Measurements from ENCODE around the gene RALBP1.

Gene RALBP1

DNA sequence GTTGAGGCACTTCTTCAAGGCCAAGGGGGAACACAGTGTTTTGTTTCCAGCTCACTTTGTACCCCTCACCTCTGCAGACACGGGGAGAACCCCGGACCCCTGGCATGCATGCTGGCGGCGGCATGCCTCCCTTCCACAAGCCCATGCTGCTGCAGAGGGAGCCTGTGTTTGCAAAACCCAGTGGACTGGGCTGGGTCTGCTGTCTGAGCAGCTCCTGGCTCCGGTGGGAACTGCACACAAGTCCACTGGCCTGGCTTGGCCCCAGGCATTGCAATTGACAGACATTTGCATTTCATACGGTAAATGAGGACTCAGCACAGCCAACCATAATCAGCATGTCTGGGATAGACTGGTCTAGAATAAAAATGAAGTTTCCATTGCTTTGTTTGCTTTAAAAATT, 62.4 kb downstream of the RALBP1 start:
- no peak for DNase-seq (ENCODE audit: insufficient read length, low spot score)
- no peak for FAIRE-seq
- TF ChIP-seq POLR2A (IDR thresholded peaks at IDR 0.05; ENCODE audit: low read depth, low read length) (no peak), POU2F2 (IDR thresholded peaks at IDR 0.05; ENCODE audit: low read depth, low read length) (no peak), TAF1 (IDR thresholded peaks at IDR 0.05; ENCODE audit: low read depth, low read length) (no peak)

DNA sequence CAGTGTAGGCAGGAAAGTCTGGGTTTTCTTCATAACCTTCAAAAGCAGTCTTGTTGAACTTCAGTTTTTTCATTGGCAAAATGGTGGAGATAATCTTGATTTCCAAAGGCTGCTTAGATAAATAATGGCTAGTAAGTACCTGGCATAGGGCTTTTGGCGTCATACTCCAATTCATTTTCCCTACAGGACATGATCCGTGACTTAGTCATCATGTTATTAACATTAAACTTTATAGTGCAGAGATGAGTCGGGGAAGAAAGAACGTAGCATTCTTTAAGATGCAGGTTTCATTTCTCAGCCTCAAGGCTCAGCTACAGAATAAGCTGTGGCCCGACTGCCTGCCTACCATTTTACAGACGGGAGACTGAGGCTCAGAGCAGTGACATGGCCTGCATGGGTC, 64.0 kb downstream of the RALBP1 start:
- no peak for DNase-seq (ENCODE audit: insufficient read length, low spot score)
- TF ChIP-seq TAF1 (IDR thresholded peaks at IDR 0.05; ENCODE audit: low read depth, low read length) (no peak), POU2F2 (IDR thresholded peaks at IDR 0.05; ENCODE audit: low read depth, low read length) (no peak), PAX5 (IDR thresholded peaks at IDR 0.05; ENCODE audit: insufficient read depth, low read length, severe bottlenecking) (no peak), POLR2AphosphoS5 (IDR thresholded peaks at IDR 0.05; ENCODE audit: low read depth, low read length) (no peak), POLR2A (IDR thresholded peaks at IDR 0.05; ENCODE audit: low read depth, low read length) (no peak), SPI1 (IDR thresholded peaks at IDR 0.05; ENCODE audit: low read depth, low read length) (no peak)
- FAIRE-seq, result no peak

DNA sequence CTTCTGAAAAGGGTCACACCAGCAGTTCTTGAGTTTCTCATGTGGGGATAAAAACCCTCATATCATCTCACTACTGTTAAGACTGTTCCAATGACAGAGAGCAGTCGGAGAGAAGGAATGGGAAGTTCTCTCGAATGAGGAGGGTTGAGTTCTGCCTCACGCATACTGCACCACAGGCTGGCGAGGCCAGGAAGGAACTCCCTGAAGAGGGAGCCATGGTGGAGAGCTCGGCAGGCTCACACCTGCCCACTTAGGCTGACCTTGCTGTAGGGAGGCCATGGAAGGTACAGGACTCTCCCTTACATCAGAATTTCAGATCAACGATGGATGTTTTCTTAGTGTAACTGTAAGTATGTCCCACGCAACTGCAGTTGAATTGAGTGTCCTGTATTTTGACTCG, 64.6 kb downstream of the RALBP1 start:
- no peak for TF ChIP-seq POU2F2 (IDR thresholded peaks at IDR 0.05; ENCODE audit: low read depth, low read length)
- no peak for TF ChIP-seq POLR2AphosphoS5 (IDR thresholded peaks at IDR 0.05; ENCODE audit: low read depth, low read length)
- TF ChIP-seq TAF1 (IDR thresholded peaks at IDR 0.05; ENCODE audit: low read depth, low read length), result no peak
- no peak for TF ChIP-seq POLR2A (IDR thresholded peaks at IDR 0.05; ENCODE audit: low read depth, low read length)
- TF ChIP-seq PAX5 (IDR thresholded peaks at IDR 0.05; ENCODE audit: insufficient read depth, low read length, severe bottlenecking), result no peak
- TF ChIP-seq SPI1 (IDR thresholded peaks at IDR 0.05; ENCODE audit: low read depth, low read length), result no peak
- DNase-seq (ENCODE audit: insufficient read length, low spot score), result no peak
- FAIRE-seq, result no peak

DNA sequence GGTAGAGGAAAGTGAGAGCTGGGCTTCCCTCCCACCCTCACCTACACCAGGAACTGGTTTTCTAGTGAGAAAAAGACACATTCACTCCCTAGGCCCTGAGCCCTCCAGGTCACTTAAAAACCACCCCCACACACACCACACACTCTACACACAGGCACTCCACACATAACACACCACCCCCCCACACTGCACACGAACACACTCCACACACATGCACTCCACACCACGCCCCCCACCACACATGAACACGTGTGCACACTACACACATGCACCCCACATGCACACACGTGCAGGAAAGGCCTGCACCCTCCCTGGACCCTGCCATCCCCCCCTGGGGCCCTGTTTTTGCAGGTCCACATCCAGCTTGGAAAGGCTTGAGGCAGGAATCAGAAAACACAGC, 67.6 kb downstream of the RALBP1 start:
- TF ChIP-seq TAF1 (IDR thresholded peaks at IDR 0.05; ENCODE audit: low read depth, low read length) (no peak), POU2F2 (IDR thresholded peaks at IDR 0.05; ENCODE audit: low read depth, low read length) (no peak)
- FAIRE-seq (no peak), DNase-seq (ENCODE audit: insufficient read length, low spot score) (no peak)

DNA sequence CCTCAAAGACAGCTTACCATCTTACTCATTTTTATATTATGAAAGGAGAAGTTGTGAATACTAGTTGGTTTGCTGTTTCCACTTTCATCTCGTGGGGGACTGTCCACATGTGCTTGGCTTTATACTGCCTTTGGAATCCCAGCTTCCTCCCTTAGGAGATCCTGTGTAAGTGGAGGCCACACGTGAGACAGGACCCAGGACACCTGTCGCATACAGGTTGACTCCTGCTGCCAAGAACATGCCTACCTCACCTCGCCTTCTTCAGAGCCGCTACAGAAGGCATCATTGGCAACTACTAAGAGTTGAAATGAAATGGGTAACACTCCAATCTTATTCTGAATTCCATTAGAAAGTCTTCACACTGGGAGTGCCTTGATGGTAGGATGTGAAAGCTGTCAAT, 69.7 kb downstream of the RALBP1 start:
- FAIRE-seq, result no peak
- TF ChIP-seq POLR2AphosphoS5 (IDR thresholded peaks at IDR 0.05; ENCODE audit: low read depth, low read length) (no peak), PAX5 (IDR thresholded peaks at IDR 0.05; ENCODE audit: insufficient read depth, low read length, severe bottlenecking) (no peak), SPI1 (IDR thresholded peaks at IDR 0.05; ENCODE audit: low read depth, low read length) (no peak), TAF1 (IDR thresholded peaks at IDR 0.05; ENCODE audit: low read depth, low read length) (no peak), POLR2A (IDR thresholded peaks at IDR 0.05; ENCODE audit: low read depth, low read length) (no peak), POU2F2 (IDR thresholded peaks at IDR 0.05; ENCODE audit: low read depth, low read length) (no peak)
- no peak for DNase-seq (ENCODE audit: insufficient read length, low spot score)

DNA sequence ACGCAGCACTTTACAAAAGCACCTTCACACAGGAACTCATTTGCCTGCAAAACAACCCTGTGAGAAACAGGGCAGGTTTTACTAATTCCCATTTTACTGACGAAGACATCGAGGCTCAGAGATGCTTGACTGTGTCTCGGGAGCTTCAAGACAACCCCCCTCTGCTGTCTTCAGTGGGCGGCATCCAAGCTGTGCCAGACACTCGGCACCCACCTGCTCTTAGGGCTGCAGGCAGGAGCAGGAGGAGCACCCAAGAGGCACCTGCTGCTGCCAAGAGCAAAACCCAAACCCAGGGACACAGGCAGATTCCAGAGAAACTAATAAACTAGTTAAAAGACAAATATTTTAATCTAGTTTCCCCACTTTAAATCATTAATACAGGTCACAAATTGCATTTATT, 71.2 kb downstream of the RALBP1 start:
- no peak for FAIRE-seq
- DNase-seq (ENCODE audit: insufficient read length, low spot score), result no peak
- TF ChIP-seq POLR2AphosphoS5 (IDR thresholded peaks at IDR 0.05; ENCODE audit: low read depth, low read length) (no peak), TAF1 (IDR thresholded peaks at IDR 0.05; ENCODE audit: low read depth, low read length) (no peak), POU2F2 (IDR thresholded peaks at IDR 0.05; ENCODE audit: low read depth, low read length) (no peak), SPI1 (IDR thresholded peaks at IDR 0.05; ENCODE audit: low read depth, low read length) (no peak), POLR2A (IDR thresholded peaks at IDR 0.05; ENCODE audit: low read depth, low read length) (no peak), PAX5 (IDR thresholded peaks at IDR 0.05; ENCODE audit: insufficient read depth, low read length, severe bottlenecking) (no peak)

DNA sequence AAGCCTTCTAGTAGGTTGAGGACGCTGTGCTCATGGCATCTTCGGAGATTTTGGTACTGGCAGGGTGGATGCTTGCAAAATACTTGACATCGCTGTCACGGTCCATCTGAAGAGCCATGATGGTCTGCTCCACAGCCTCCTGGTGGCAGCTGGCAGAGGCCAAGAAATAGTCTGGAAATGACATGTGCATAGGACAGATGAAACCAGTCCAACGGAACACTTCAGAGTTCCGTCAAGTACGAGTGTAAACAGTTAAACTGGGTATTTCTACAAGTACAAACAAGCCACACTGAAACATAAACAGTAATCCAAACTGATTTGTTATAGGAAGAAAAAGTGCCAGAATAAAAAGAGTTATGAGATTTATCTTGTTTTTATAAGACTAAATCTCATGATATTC, 72.5 kb downstream of the RALBP1 start:
- DNase-seq (ENCODE audit: insufficient read length, low spot score) (no peak), FAIRE-seq (no peak)
- TF ChIP-seq TAF1 (IDR thresholded peaks at IDR 0.05; ENCODE audit: low read depth, low read length) (no peak), POLR2AphosphoS5 (IDR thresholded peaks at IDR 0.05; ENCODE audit: low read depth, low read length) (no peak), PAX5 (IDR thresholded peaks at IDR 0.05; ENCODE audit: insufficient read depth, low read length, severe bottlenecking) (no peak), POLR2A (IDR thresholded peaks at IDR 0.05; ENCODE audit: low read depth, low read length) (no peak), POU2F2 (IDR thresholded peaks at IDR 0.05; ENCODE audit: low read depth, low read length) (no peak), SPI1 (IDR thresholded peaks at IDR 0.05; ENCODE audit: low read depth, low read length) (no peak)

DNA sequence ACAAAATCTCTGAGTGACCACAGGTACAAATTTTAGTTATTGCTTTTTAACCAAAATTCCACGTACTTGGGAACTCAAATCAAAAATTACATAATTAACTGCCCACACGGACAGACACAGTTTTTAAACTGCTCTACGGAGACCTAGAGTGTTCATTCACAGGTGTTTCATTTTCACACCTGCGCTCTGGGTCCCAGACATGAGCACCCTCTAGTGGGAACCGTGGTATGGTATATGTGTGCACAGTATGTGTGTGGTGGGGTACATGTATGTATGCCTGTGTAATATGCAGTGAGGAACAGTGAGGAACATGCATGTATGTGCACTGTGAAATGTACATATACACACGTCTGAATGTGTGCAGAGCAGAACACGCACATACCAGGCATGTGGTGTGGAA, 74.1 kb downstream of the RALBP1 start:
- DNase-seq (ENCODE audit: insufficient read length, low spot score), result no peak
- TF ChIP-seq POLR2A (IDR thresholded peaks at IDR 0.05; ENCODE audit: low read depth, low read length) (no peak), TAF1 (IDR thresholded peaks at IDR 0.05; ENCODE audit: low read depth, low read length) (no peak), POLR2AphosphoS5 (IDR thresholded peaks at IDR 0.05; ENCODE audit: low read depth, low read length) (no peak), PAX5 (IDR thresholded peaks at IDR 0.05; ENCODE audit: insufficient read depth, low read length, severe bottlenecking) (no peak), SPI1 (IDR thresholded peaks at IDR 0.05; ENCODE audit: low read depth, low read length) (no peak), POU2F2 (IDR thresholded peaks at IDR 0.05; ENCODE audit: low read depth, low read length) (no peak)
- no peak for FAIRE-seq

DNA sequence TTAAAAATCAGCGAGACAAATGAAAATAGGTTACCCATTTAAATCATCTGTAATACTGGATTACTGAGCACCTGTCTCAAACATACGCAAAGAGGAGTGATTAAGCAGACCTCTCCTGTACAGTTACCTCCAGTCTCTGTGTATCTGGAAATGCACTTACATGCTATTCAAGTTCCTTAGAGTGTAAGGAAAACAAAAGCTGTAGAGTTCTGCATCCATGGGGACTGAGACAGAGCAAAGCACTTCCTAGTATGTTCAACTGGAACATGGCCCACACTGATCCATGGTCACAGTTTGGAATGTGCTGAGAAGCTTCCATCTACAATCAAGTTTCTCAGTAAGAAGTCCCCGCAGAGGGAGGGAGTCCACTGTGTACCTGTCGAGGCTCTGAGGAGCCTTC, 75.1 kb downstream of the RALBP1 start:
- TF ChIP-seq POU2F2 (IDR thresholded peaks at IDR 0.05; ENCODE audit: low read depth, low read length), result no peak
- no peak for TF ChIP-seq POLR2AphosphoS5 (IDR thresholded peaks at IDR 0.05; ENCODE audit: low read depth, low read length)
- no peak for TF ChIP-seq TAF1 (IDR thresholded peaks at IDR 0.05; ENCODE audit: low read depth, low read length)
- TF ChIP-seq PAX5 (IDR thresholded peaks at IDR 0.05; ENCODE audit: insufficient read depth, low read length, severe bottlenecking), result no peak
- no peak for TF ChIP-seq SPI1 (IDR thresholded peaks at IDR 0.05; ENCODE audit: low read depth, low read length)
- no peak for TF ChIP-seq POLR2A (IDR thresholded peaks at IDR 0.05; ENCODE audit: low read depth, low read length)
- DNase-seq (ENCODE audit: insufficient read length, low spot score) (no peak), FAIRE-seq (no peak)

DNA sequence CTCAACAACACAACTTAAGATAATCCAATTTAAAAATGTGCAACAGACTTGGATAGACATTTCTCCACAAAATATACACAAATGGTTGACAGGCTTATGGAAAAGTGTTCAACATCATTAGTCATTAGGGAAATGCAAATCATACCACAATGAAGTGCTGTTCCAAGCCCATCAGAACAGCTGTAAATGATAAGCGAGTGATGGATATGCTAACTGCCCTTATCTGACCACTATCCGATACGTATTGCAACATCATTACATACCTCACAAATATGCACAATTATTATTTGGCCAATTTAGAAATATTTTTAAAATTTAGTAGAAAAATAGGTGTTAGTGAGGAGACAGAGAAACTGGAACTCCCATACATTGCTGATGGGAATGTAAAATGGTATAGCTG, 76.9 kb downstream of the RALBP1 start:
- TF ChIP-seq SPI1 (IDR thresholded peaks at IDR 0.05; ENCODE audit: low read depth, low read length), result no peak
- TF ChIP-seq POLR2A (IDR thresholded peaks at IDR 0.05; ENCODE audit: low read depth, low read length), result no peak
- TF ChIP-seq POU2F2 (IDR thresholded peaks at IDR 0.05; ENCODE audit: low read depth, low read length), result no peak
- TF ChIP-seq PAX5 (IDR thresholded peaks at IDR 0.05; ENCODE audit: insufficient read depth, low read length, severe bottlenecking), result no peak
- no peak for TF ChIP-seq TAF1 (IDR thresholded peaks at IDR 0.05; ENCODE audit: low read depth, low read length)
- no peak for TF ChIP-seq POLR2AphosphoS5 (IDR thresholded peaks at IDR 0.05; ENCODE audit: low read depth, low read length)
- FAIRE-seq (no peak), DNase-seq (ENCODE audit: insufficient read length, low spot score) (no peak)

Data from GM12891 (cell line).